B cell (primary cell): ENCODE measurements around the gene TMED10. TPM values are rescaled to one million over a fixed set of nuclear protein-coding genes. Genes with fewer than 3 reads are reported as not detected.

Experiments used
- ATAC-seq: fragments of 200-7000 bp; cut with Tn5 transposase; one replicate; pipeline ENCODE4 v1.10.0; 2021; ENCODE audit warnings: low read depth, mild to moderate bottlenecking, moderate number of reproducible peaks, moderate library complexity
- CTCF ChIA-PET: fragments of 350-600 bp; sonication (Branson Sonifier 250); formaldehyde crosslinking; loops from one replicate; lab custom pipeline; 2021; ENCODE audit warnings: antibody characterized with exemption, inconsistent platforms; lab: Charles Lee
- POLR2A ChIA-PET: fragments of 350-600 bp; sonication (Branson Sonifier 250); formaldehyde crosslinking; loops from one replicate; lab custom pipeline; 2021; ENCODE audit warnings: antibody characterized with exemption; lab: Charles Lee
- DNase-seq: peaks from one replicate; pipeline ENCODE4 v3.0.0; 2013
- H2AFZ ChIP-seq: 2 replicates; pipeline ENCODE4 v1.6.1; 2012; ENCODE audit warnings: mild to moderate bottlenecking, low read depth, low read length; ENCODE audit not compliant: insufficient read depth, poor library complexity, severe bottlenecking
- H3K27ac ChIP-seq, 2 donors: 1 replicate in 1 of 2; 2 replicates in 1 of 2; pipeline ENCODE4 v1.5.1; 2012 to 2013; ENCODE audit warnings: low read length in 2 of 2, mild to moderate bottlenecking in 2 of 2, moderate library complexity in 1 of 2
- H3K27me3 ChIP-seq, 4 experiments: fragments of 200-600 bp in 1 of 4; sonication (generic) in 1 of 4; replicated peaks in 1 of 4; 1 replicate in 2 of 4; 2 replicates in 2 of 4; pipeline versions ENCODE4 v1.6.1 to v1.7.0; 2013 to 2016; ENCODE audit warnings: low read length in 3 of 4, mild to moderate bottlenecking in 2 of 4, mixed read lengths in 1 of 4, moderate library complexity in 1 of 4; ENCODE audit not compliant: insufficient read depth in 4 of 4, control insufficient read depth in 3 of 4; ENCODE audit errors: control extremely low read depth in 1 of 4
- H3K36me3 ChIP-seq, 2 experiments: replicated peaks in 1 of 2; 1 replicate in 1 of 2; 2 replicates in 1 of 2; pipeline versions ENCODE4 v1.6.1 to v1.7.1; 2013; ENCODE audit warnings: low read length in 1 of 2; ENCODE audit not compliant: insufficient read depth in 2 of 2, control insufficient read depth in 1 of 2; ENCODE audit errors: control extremely low read depth in 1 of 2, extremely low read depth in 1 of 2
- H3K4me1 ChIP-seq, 2 donors: fragments of 200-600 bp in 1 of 2; sonication (generic) in 1 of 2; 1 replicate in 1 of 2; 2 replicates in 1 of 2; pipeline versions ENCODE4 v1.5.1 to v1.6.1; 2013 to 2017; ENCODE audit warnings: low read length in 2 of 2; ENCODE audit not compliant: control insufficient read depth in 2 of 2, insufficient read depth in 2 of 2
- H3K4me2 ChIP-seq: replicated peaks from 2 replicates; pipeline ENCODE3; 2012; ENCODE audit warnings: mild to moderate bottlenecking, low read depth, low read length; ENCODE audit not compliant: poor library complexity, severe bottlenecking
- H3K4me3 ChIP-seq, 5 experiments: fragments of 200-600 bp in 1 of 5; sonication (generic) in 1 of 5; 1 replicate in 3 of 5; 2 replicates in 2 of 5; pipeline versions ENCODE4 v1.5.1 to v1.7.0; 2011 to 2016; ENCODE audit warnings: low read length in 4 of 5, mild to moderate bottlenecking in 4 of 5, low read depth in 2 of 5, control low read depth in 1 of 5, moderate library complexity in 1 of 5; ENCODE audit not compliant: insufficient read depth in 1 of 5; ENCODE audit errors: control extremely low read depth in 1 of 5, extremely low read depth in 1 of 5
- H3K79me2 ChIP-seq: fragments of 200-600 bp; sonication (generic); one replicate; pipeline ENCODE4 v1.6.0; 2016; ENCODE audit warnings: low read length; ENCODE audit not compliant: control insufficient read depth, insufficient read depth
- H3K9ac ChIP-seq: fragments of 200-600 bp; sonication (generic); 2 replicates; pipeline ENCODE4 v1.6.1; 2017; ENCODE audit warnings: mild to moderate bottlenecking, low read length, moderate library complexity
- H3K9me3 ChIP-seq, 3 donors: one replicate each; pipeline versions ENCODE4 v1.6.1 to v1.7.1; 2013; ENCODE audit warnings: low read length in 2 of 3; ENCODE audit not compliant: control insufficient read depth in 2 of 3, insufficient read depth in 1 of 3; ENCODE audit errors: control extremely low read depth in 1 of 3
- H4K20me1 ChIP-seq: 2 replicates; pipeline ENCODE4 v1.6.0; 2012; ENCODE audit warnings: mild to moderate bottlenecking, low read length; ENCODE audit not compliant: insufficient read depth, control insufficient read depth, poor library complexity, severe bottlenecking
- H3K27ac Mint-ChIP-seq: one replicate; pipeline ENCODE4 v1.8.0; 2021; ENCODE audit warnings: mixed read lengths
- H3K27me3 Mint-ChIP-seq: one replicate; pipeline ENCODE4 v1.8.0; 2021; ENCODE audit warnings: mixed read lengths
- H3K4me1 Mint-ChIP-seq: one replicate; pipeline ENCODE4 v1.8.0; 2021; ENCODE audit warnings: mixed read lengths
- H3K4me3 Mint-ChIP-seq: one replicate; pipeline ENCODE4 v1.8.0; 2021; ENCODE audit warnings: mixed read lengths
- H3K9me3 Mint-ChIP-seq: one replicate; pipeline ENCODE4 v1.8.0; 2022; ENCODE audit warnings: mixed read lengths; ENCODE audit not compliant: insufficient read depth
- CTCF ChIP-seq: fragments of 200-600 bp; IDR thresholded peaks from one replicate; pipeline ENCODE4 v1.8.0; 2022; ENCODE audit warnings: antibody characterized with exemption, mild to moderate bottlenecking
- EZH2 ChIP-seq: IDR thresholded peaks from 2 replicates; pipeline ENCODE4 v1.6.1; 2012; ENCODE audit warnings: borderline replicate concordance, low read depth, mild to moderate bottlenecking, moderate library complexity, low read length; ENCODE audit not compliant: insufficient read depth, poor library complexity, severe bottlenecking
- WGBS: methylation state at CpG from one replicate; pipeline ENCODE4 v1.1.5; 2013; ENCODE audit warnings: missing lambda C conversion rate; ENCODE audit not compliant: insufficient coverage; 5-methylcytosine and 5-hydroxymethylcytosine counted together
- intact Hi-C: fragments of 100-400 bp; cut with micrococcal nuclease; formaldehyde crosslinking; loops from one replicate; pipeline ENCODE4 v1.10.0; 2022
- polyA plus RNA-seq: library from polyadenylated mRNA; depleted of rRNA; stranded (reverse); fragments of >200 nt; gene quantifications from 2 replicates; pipeline ENCODE4 v1.2.3, GENCODE V29; 2012
- total RNA-seq, 2 donors: library from RNA; stranded (reverse); fragments of 120-200 nt in 1 of 2; gene quantifications; 1 replicate in 1 of 2; 2 replicates in 1 of 2; pipeline versions ENCODE4 v1.2.3 to v1.2.4, GENCODE V29; 2013 to 2022

Gene TMED10
- total and polyA plus RNA-seq, 2 donors (not counting 1 experiment from before 2014, with no cell fraction given) = 72.0 to 111 TPM

- Histone ChIP-seq H3K27me3 (no peaks in the 10 kb centered on the region), H3K9ac (no peak overlapping the region), H3K36me3 (peaks cover 4 to 66% of the 10 kb centered on the region in 2 experiments), H3K9me3 (no peaks in the 10 kb centered on the region), H4K20me1 (no peaks in the 10 kb centered on the region), H3K27ac (no peak overlapping the region), H3K4me1 (no peaks in the 10 kb centered on the region), H3K4me3 (no peak overlapping the region), H3K4me2 (no peak overlapping the region), H2AFZ (no peak overlapping the region), H3K79me2 (no peaks in the 10 kb centered on the region)
- Mint-ChIP-seq H3K9me3 (no peaks in the 10 kb centered on the region), H3K4me1 (no peaks in the 10 kb centered on the region), H3K27ac (no peak overlapping the region), H3K4me3 (no peak overlapping the region), H3K27me3 (no peaks in the 10 kb centered on the region)
- ChIA-PET CTCF (interaction anchor here (0.8 kb wide), 1 partner anchor 171 kb away, joined by 3 read pairs; no protein-coding TSS in a partner anchor), POLR2A (no interaction called here)
- 96% methylated on average over 3 of the region's 5 CpGs for WGBS
- ATAC-seq (no peak), DNase-seq (no peak)
- no peak for TF ChIP-seq CTCF
- TF ChIP-seq EZH2 = no peak
- intact Hi-C loops = no loop called here
Observed at GRCh38 chr14:75084513-75084912, 91.9 kb downstream of the TMED10 start.

- H3K4me3 Mint-ChIP-seq = no peak overlapping the region
- Histone ChIP-seq H3K4me1 (no peaks in the 10 kb centered on the region), H3K9me3 (no peaks in the 10 kb centered on the region), H3K27ac (no peak overlapping the region), H4K20me1 (no peaks in the 10 kb centered on the region), H3K4me2 (no peak overlapping the region), H3K4me3 (no peak overlapping the region), H3K36me3 (peaks cover 4 to 64% of the 10 kb centered on the region in 2 experiments), H3K27me3 (no peaks in the 10 kb centered on the region), H2AFZ (no peak overlapping the region), H3K79me2 (no peaks in the 10 kb centered on the region), H3K9ac (no peak overlapping the region)
- H3K27ac Mint-ChIP-seq = no peak overlapping the region
- WGBS = no CpG with 5 or more reads among the region's 1 CpG
- ATAC-seq (no peak), DNase-seq (no peak)
- intact Hi-C loops = no loop called here
- TF ChIP-seq CTCF (no peak), EZH2 (no peak)
- H3K27me3 Mint-ChIP-seq = no peaks in the 10 kb centered on the region
- no peaks in the 10 kb centered on the region for H3K4me1 Mint-ChIP-seq
- POLR2A ChIA-PET = no interaction called here
- no peaks in the 10 kb centered on the region for H3K9me3 Mint-ChIP-seq
- CTCF ChIA-PET = interaction anchor here (0.8 to 1.3 kb wide), 3 partner anchors 8 to 222 kb away, joined by 3 read pairs; no protein-coding TSS in a partner anchor
Observed at GRCh38 chr14:75083271-75083670, 93.1 kb downstream of the TMED10 start.
